C4-2B (cell line): ENCODE data around the gene ITPR2.
"Not testable (repeated sequence)": the region's sequence is repeated elsewhere in the genome, so short reads cannot be mapped to it uniquely, and the experiment has no call there.

Experiments used
- H3K27ac ChIP-seq: fragments of 450-650 bp; 2 replicates; pipeline ENCODE4 v1.5.1; 2017
- CTCF ChIP-seq: fragments of 450-650 bp; conservative IDR thresholded peaks from 2 replicates; pipeline ENCODE4 v1.5.1; 2017; ENCODE audit warnings: mild to moderate bottlenecking
- ZFX ChIP-seq: fragments of 450-650 bp; IDR thresholded peaks from 2 replicates; pipeline ENCODE4 v1.6.1; 2017

ITPR2 gene

GRCh38 chr12:26646571-26646970 is 186.4 kb downstream of the ITPR2 start:
- TF ChIP-seq CTCF (no peak), ZFX (no peak)
- no peak overlapping the region for H3K27ac ChIP-seq

GRCh38 chr12:26644376-26644775 is 188.6 kb downstream of the ITPR2 start:
- not testable (repeated sequence) for H3K27ac ChIP-seq

GRCh38 chr12:26643532-26644315 is 189.3 kb downstream of the ITPR2 start:
- H3K27ac ChIP-seq = no peak overlapping the region
- TF ChIP-seq ZFX (no peak), CTCF (no peak)

- TF ChIP-seq ZFX (no peak), CTCF (no peak)
- H3K27ac ChIP-seq = no peak overlapping the region
Observed at GRCh38 chr12:26642361-26642760, 190.6 kb downstream of the ITPR2 start.

GRCh38 chr12:26636710-26637328 is 196.2 kb downstream of the ITPR2 start:
- no peak for TF ChIP-seq ZFX
- TF ChIP-seq CTCF = no peak
- H3K27ac ChIP-seq = no peak overlapping the region

- no peak for TF ChIP-seq ZFX
- H3K27ac ChIP-seq = no peak overlapping the region
Observed at GRCh38 chr12:26633591-26634210, 199.3 kb downstream of the ITPR2 start.

- no peak overlapping the region for H3K27ac ChIP-seq
- TF ChIP-seq ZFX = no peak
- no peak for TF ChIP-seq CTCF
Observed at GRCh38 chr12:26632756-26633155, 200.2 kb downstream of the ITPR2 start.

GRCh38 chr12:26631846-26632245 is 201.1 kb downstream of the ITPR2 start:
- no peak for TF ChIP-seq ZFX
- no peak for TF ChIP-seq CTCF
- H3K27ac ChIP-seq = no peak overlapping the region
